ENCODE results near the gene SYNGAP1. TPM values are rescaled to one million over a fixed set of nuclear protein-coding genes. Genes with fewer than 3 reads are reported as not detected.

Gene SYNGAP1
- polyA plus RNA-seq, 1 donor from 2014 or later: 4.3 TPM

DNA sequence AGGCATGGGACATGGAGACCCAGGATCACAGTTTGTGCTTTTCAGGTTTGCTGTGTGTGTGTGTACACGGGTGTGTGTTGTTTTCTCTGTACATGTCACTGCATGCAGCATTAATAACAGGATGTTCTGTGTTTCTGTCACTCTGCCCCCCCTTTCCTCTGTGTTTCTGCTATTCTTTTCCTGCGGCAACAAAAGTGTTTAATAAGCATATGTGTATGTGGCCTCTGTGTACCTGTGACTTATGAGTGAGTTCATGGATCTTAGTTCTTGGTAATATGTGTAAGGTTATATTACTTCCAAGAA, 9.8 kb downstream of the SYNGAP1 start:
- H3K27ac ChIP-seq (ENCODE audit: low read length): peak overlapping the region; percentile 81
- H3K4me3 ChIP-seq (ENCODE audit: low read length): peak overlapping the region; percentile 87
- peak overlapping the region; percentile 95 for H3K4me2 ChIP-seq (ENCODE audit: low read length)
- H3K27me3 ChIP-seq (ENCODE audit: insufficient read depth, low read depth, low read length): no peaks in the 10 kb centered on the region
- H2AFZ ChIP-seq (ENCODE audit: low read depth, low read length): no peak overlapping the region
- H3K9ac ChIP-seq (ENCODE audit: low read length): peak overlapping the region; percentile 81
- H3K9me2 ChIP-seq (ENCODE audit: insufficient read depth, low read length): no peaks in the 10 kb centered on the region
- no peaks in the 10 kb centered on the region for H4K20me1 ChIP-seq (ENCODE audit: insufficient read depth)
- H3K9me3 ChIP-seq (ENCODE audit: low read length): no peaks in the 10 kb centered on the region
- H3K79me2 ChIP-seq (replicated peaks; ENCODE audit: insufficient read depth, low read length): peaks cover 42% of the 10 kb centered on the region
- peaks cover 3% of the 10 kb centered on the region for H3F3A ChIP-seq (ENCODE audit: insufficient read depth, low read length, poor library complexity, severe bottlenecking)
- TF ChIP-seq TAF1 (IDR thresholded peaks at IDR 0.05; ENCODE audit: low read depth) (no peak), POLR2AphosphoS5 (IDR thresholded peaks at IDR 0.05) (no peak), EZH2 (IDR thresholded peaks at IDR 0.05; ENCODE audit: borderline replicate concordance, insufficient read depth, low read length, poor library complexity, severe bottlenecking) (no peak), RAD21 (conservative IDR thresholded peaks at IDR 0.05) (no peak), SMC3 (conservative IDR thresholded peaks at IDR 0.05; ENCODE audit: poor library complexity) (no peak), EP300 (conservative IDR thresholded peaks at IDR 0.05; ENCODE audit: poor library complexity, severe bottlenecking) (no peak), MXI1 (conservative IDR thresholded peaks at IDR 0.05; ENCODE audit: poor library complexity, severe bottlenecking) (no peak)
- TF ChIP-seq, protein P1, sequence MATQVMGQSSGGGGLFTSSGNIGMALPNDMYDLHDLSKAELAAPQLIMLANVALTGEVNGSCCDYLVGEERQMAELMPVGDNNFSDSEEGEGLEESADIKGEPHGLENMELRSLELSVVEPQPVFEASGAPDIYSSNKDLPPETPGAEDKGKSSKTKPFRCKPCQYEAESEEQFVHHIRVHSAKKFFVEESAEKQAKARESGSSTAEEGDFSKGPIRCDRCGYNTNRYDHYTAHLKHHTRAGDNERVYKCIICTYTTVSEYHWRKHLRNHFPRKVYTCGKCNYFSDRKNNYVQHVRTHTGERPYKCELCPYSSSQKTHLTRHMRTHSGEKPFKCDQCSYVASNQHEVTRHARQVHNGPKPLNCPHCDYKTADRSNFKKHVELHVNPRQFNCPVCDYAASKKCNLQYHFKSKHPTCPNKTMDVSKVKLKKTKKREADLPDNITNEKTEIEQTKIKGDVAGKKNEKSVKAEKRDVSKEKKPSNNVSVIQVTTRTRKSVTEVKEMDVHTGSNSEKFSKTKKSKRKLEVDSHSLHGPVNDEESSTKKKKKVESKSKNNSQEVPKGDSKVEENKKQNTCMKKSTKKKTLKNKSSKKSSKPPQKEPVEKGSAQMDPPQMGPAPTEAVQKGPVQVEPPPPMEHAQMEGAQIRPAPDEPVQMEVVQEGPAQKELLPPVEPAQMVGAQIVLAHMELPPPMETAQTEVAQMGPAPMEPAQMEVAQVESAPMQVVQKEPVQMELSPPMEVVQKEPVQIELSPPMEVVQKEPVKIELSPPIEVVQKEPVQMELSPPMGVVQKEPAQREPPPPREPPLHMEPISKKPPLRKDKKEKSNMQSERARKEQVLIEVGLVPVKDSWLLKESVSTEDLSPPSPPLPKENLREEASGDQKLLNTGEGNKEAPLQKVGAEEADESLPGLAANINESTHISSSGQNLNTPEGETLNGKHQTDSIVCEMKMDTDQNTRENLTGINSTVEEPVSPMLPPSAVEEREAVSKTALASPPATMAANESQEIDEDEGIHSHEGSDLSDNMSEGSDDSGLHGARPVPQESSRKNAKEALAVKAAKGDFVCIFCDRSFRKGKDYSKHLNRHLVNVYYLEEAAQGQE (IDR thresholded peaks at IDR 0.05; ENCODE audit: borderline replicate concordance): no peak
- TF ChIP-seq, protein P2, sequence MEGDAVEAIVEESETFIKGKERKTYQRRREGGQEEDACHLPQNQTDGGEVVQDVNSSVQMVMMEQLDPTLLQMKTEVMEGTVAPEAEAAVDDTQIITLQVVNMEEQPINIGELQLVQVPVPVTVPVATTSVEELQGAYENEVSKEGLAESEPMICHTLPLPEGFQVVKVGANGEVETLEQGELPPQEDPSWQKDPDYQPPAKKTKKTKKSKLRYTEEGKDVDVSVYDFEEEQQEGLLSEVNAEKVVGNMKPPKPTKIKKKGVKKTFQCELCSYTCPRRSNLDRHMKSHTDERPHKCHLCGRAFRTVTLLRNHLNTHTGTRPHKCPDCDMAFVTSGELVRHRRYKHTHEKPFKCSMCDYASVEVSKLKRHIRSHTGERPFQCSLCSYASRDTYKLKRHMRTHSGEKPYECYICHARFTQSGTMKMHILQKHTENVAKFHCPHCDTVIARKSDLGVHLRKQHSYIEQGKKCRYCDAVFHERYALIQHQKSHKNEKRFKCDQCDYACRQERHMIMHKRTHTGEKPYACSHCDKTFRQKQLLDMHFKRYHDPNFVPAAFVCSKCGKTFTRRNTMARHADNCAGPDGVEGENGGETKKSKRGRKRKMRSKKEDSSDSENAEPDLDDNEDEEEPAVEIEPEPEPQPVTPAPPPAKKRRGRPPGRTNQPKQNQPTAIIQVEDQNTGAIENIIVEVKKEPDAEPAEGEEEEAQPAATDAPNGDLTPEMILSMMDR (IDR thresholded peaks at IDR 0.05; ENCODE audit: poor library complexity, severe bottlenecking): no peak
- no peaks in the 10 kb centered on the region for H3K36me3 ChIP-seq (ENCODE audit: insufficient read depth, low read length)

DNA sequence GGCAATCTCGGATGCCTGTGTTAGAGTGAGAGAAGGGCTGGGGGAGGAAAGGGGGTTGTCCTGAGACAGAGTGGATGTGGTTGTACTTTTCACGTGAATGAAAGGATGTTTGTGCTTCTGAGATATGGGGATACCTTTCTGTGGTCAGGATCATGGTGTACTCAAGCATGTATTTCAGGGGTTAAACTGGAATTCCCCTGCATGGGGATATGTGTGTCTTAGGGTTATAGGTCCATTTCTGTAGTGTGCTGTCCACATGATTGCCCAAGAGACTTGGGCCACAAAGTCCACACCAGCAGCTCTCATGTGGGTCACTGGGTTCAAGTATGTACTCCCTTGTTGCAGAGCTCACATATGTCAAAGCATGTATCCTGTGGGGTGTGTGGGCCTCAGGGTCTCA, 10.5 kb downstream of the SYNGAP1 start:
- no peaks in the 10 kb centered on the region for H3F3A ChIP-seq (ENCODE audit: insufficient read depth, low read length, poor library complexity, severe bottlenecking)
- peak overlapping the region; percentile 96 for H3K4me2 ChIP-seq (ENCODE audit: low read length)
- H3K9me2 ChIP-seq (ENCODE audit: insufficient read depth, low read length): no peaks in the 10 kb centered on the region
- H3K27me3 ChIP-seq (ENCODE audit: insufficient read depth, low read depth, low read length): no peaks in the 10 kb centered on the region
- H4K20me1 ChIP-seq (ENCODE audit: insufficient read depth): no peaks in the 10 kb centered on the region
- no peaks in the 10 kb centered on the region for H3K36me3 ChIP-seq (ENCODE audit: insufficient read depth, low read length)
- no peak overlapping the region for H2AFZ ChIP-seq (ENCODE audit: low read depth, low read length)
- TF ChIP-seq EZH2 (IDR thresholded peaks at IDR 0.05; ENCODE audit: borderline replicate concordance, insufficient read depth, low read length, poor library complexity, severe bottlenecking) (no peak), MXI1 (conservative IDR thresholded peaks at IDR 0.05; ENCODE audit: poor library complexity, severe bottlenecking) (no peak), TAF1 (IDR thresholded peaks at IDR 0.05; ENCODE audit: low read depth) (no peak), RAD21 (conservative IDR thresholded peaks at IDR 0.05) (no peak), EP300 (conservative IDR thresholded peaks at IDR 0.05; ENCODE audit: poor library complexity, severe bottlenecking) (no peak), POLR2AphosphoS5 (IDR thresholded peaks at IDR 0.05) (no peak), SMC3 (conservative IDR thresholded peaks at IDR 0.05; ENCODE audit: poor library complexity) (no peak)
- TF ChIP-seq, protein P1 (IDR thresholded peaks at IDR 0.05; ENCODE audit: borderline replicate concordance): no peak
- TF ChIP-seq, protein P2 (IDR thresholded peaks at IDR 0.05; ENCODE audit: poor library complexity, severe bottlenecking): no peak
- H3K4me3 ChIP-seq (ENCODE audit: low read length): peak overlapping the region; percentile 87
- H3K9me3 ChIP-seq (ENCODE audit: low read length): no peaks in the 10 kb centered on the region
- peak overlapping the region; percentile 81 for H3K27ac ChIP-seq (ENCODE audit: low read length)
- H3K79me2 ChIP-seq (replicated peaks; ENCODE audit: insufficient read depth, low read length): peaks cover 42% of the 10 kb centered on the region
- H3K9ac ChIP-seq (ENCODE audit: low read length): peak overlapping the region; percentile 81

Data from neural cell (in vitro differentiated cells).